B cell (primary cell): ENCODE results near the gene H2BK1. TPM values are rescaled to one million over a fixed set of nuclear protein-coding genes. Genes with fewer than 3 reads are reported as not detected.

Experiments
- ATAC-seq: fragments of 200-7000 bp; cut with Tn5 transposase; one replicate; pipeline ENCODE4 v1.10.0; 2021; ENCODE audit warnings: low read depth, mild to moderate bottlenecking, moderate number of reproducible peaks, moderate library complexity
- CTCF ChIA-PET: fragments of 350-600 bp; sonication (Branson Sonifier 250); formaldehyde crosslinking; loops from one replicate; lab custom pipeline; 2021; ENCODE audit warnings: antibody characterized with exemption, inconsistent platforms; lab: Charles Lee
- POLR2A ChIA-PET: fragments of 350-600 bp; sonication (Branson Sonifier 250); formaldehyde crosslinking; loops from one replicate; lab custom pipeline; 2021; ENCODE audit warnings: antibody characterized with exemption; lab: Charles Lee
- DNase-seq: peaks from one replicate; pipeline ENCODE4 v3.0.0; 2013
- H2AFZ ChIP-seq: 2 replicates; pipeline ENCODE4 v1.6.1; 2012; ENCODE audit warnings: mild to moderate bottlenecking, low read depth, low read length; ENCODE audit not compliant: insufficient read depth, poor library complexity, severe bottlenecking
- H3K27ac ChIP-seq, 2 donors: 1 replicate in 1 of 2; 2 replicates in 1 of 2; pipeline ENCODE4 v1.5.1; 2012 to 2013; ENCODE audit warnings: low read length in 2 of 2, mild to moderate bottlenecking in 2 of 2, moderate library complexity in 1 of 2
- H3K27me3 ChIP-seq, 4 experiments: fragments of 200-600 bp in 1 of 4; sonication (generic) in 1 of 4; replicated peaks in 1 of 4; 1 replicate in 2 of 4; 2 replicates in 2 of 4; pipeline versions ENCODE4 v1.6.1 to v1.7.0; 2013 to 2016; ENCODE audit warnings: low read length in 3 of 4, mild to moderate bottlenecking in 2 of 4, mixed read lengths in 1 of 4, moderate library complexity in 1 of 4; ENCODE audit not compliant: insufficient read depth in 4 of 4, control insufficient read depth in 3 of 4; ENCODE audit errors: control extremely low read depth in 1 of 4
- H3K36me3 ChIP-seq, 2 experiments: replicated peaks in 1 of 2; 1 replicate in 1 of 2; 2 replicates in 1 of 2; pipeline versions ENCODE4 v1.6.1 to v1.7.1; 2013; ENCODE audit warnings: low read length in 1 of 2; ENCODE audit not compliant: insufficient read depth in 2 of 2, control insufficient read depth in 1 of 2; ENCODE audit errors: control extremely low read depth in 1 of 2, extremely low read depth in 1 of 2
- H3K4me1 ChIP-seq, 2 donors: fragments of 200-600 bp in 1 of 2; sonication (generic) in 1 of 2; 1 replicate in 1 of 2; 2 replicates in 1 of 2; pipeline versions ENCODE4 v1.5.1 to v1.6.1; 2013 to 2017; ENCODE audit warnings: low read length in 2 of 2; ENCODE audit not compliant: control insufficient read depth in 2 of 2, insufficient read depth in 2 of 2
- H3K4me2 ChIP-seq: replicated peaks from 2 replicates; pipeline ENCODE3; 2012; ENCODE audit warnings: mild to moderate bottlenecking, low read depth, low read length; ENCODE audit not compliant: poor library complexity, severe bottlenecking
- H3K4me3 ChIP-seq, 5 experiments: fragments of 200-600 bp in 1 of 5; sonication (generic) in 1 of 5; 1 replicate in 3 of 5; 2 replicates in 2 of 5; pipeline versions ENCODE4 v1.5.1 to v1.7.0; 2011 to 2016; ENCODE audit warnings: low read length in 4 of 5, mild to moderate bottlenecking in 4 of 5, low read depth in 2 of 5, control low read depth in 1 of 5, moderate library complexity in 1 of 5; ENCODE audit not compliant: insufficient read depth in 1 of 5; ENCODE audit errors: control extremely low read depth in 1 of 5, extremely low read depth in 1 of 5
- H3K79me2 ChIP-seq: fragments of 200-600 bp; sonication (generic); one replicate; pipeline ENCODE4 v1.6.0; 2016; ENCODE audit warnings: low read length; ENCODE audit not compliant: control insufficient read depth, insufficient read depth
- H3K9ac ChIP-seq: fragments of 200-600 bp; sonication (generic); 2 replicates; pipeline ENCODE4 v1.6.1; 2017; ENCODE audit warnings: mild to moderate bottlenecking, low read length, moderate library complexity
- H3K9me3 ChIP-seq, 3 donors: one replicate each; pipeline versions ENCODE4 v1.6.1 to v1.7.1; 2013; ENCODE audit warnings: low read length in 2 of 3; ENCODE audit not compliant: control insufficient read depth in 2 of 3, insufficient read depth in 1 of 3; ENCODE audit errors: control extremely low read depth in 1 of 3
- H4K20me1 ChIP-seq: 2 replicates; pipeline ENCODE4 v1.6.0; 2012; ENCODE audit warnings: mild to moderate bottlenecking, low read length; ENCODE audit not compliant: insufficient read depth, control insufficient read depth, poor library complexity, severe bottlenecking
- H3K27ac Mint-ChIP-seq: one replicate; pipeline ENCODE4 v1.8.0; 2021; ENCODE audit warnings: mixed read lengths
- H3K27me3 Mint-ChIP-seq: one replicate; pipeline ENCODE4 v1.8.0; 2021; ENCODE audit warnings: mixed read lengths
- H3K4me1 Mint-ChIP-seq: one replicate; pipeline ENCODE4 v1.8.0; 2021; ENCODE audit warnings: mixed read lengths
- H3K4me3 Mint-ChIP-seq: one replicate; pipeline ENCODE4 v1.8.0; 2021; ENCODE audit warnings: mixed read lengths
- H3K9me3 Mint-ChIP-seq: one replicate; pipeline ENCODE4 v1.8.0; 2022; ENCODE audit warnings: mixed read lengths; ENCODE audit not compliant: insufficient read depth
- CTCF ChIP-seq: fragments of 200-600 bp; IDR thresholded peaks from one replicate; pipeline ENCODE4 v1.8.0; 2022; ENCODE audit warnings: antibody characterized with exemption, mild to moderate bottlenecking
- EZH2 ChIP-seq: IDR thresholded peaks from 2 replicates; pipeline ENCODE4 v1.6.1; 2012; ENCODE audit warnings: borderline replicate concordance, low read depth, mild to moderate bottlenecking, moderate library complexity, low read length; ENCODE audit not compliant: insufficient read depth, poor library complexity, severe bottlenecking
- WGBS: methylation state at CpG from one replicate; pipeline ENCODE4 v1.1.5; 2013; ENCODE audit warnings: missing lambda C conversion rate; ENCODE audit not compliant: insufficient coverage; 5-methylcytosine and 5-hydroxymethylcytosine counted together
- intact Hi-C: fragments of 100-400 bp; cut with micrococcal nuclease; formaldehyde crosslinking; loops from one replicate; pipeline ENCODE4 v1.10.0; 2022
- polyA plus RNA-seq: library from polyadenylated mRNA; depleted of rRNA; stranded (reverse); fragments of >200 nt; gene quantifications from 2 replicates; pipeline ENCODE4 v1.2.3, GENCODE V29; 2012
- total RNA-seq, 2 donors: library from RNA; stranded (reverse); fragments of 120-200 nt in 1 of 2; gene quantifications; 1 replicate in 1 of 2; 2 replicates in 1 of 2; pipeline versions ENCODE4 v1.2.3 to v1.2.4, GENCODE V29; 2013 to 2022

The H2BK1 gene
- total and polyA plus RNA-seq, 2 donors (not counting 1 experiment from before 2014, with no cell fraction given) = 4.2 TPM; not detected in 1

- peaks cover 32% of the 10 kb centered on the region for H3K27me3 Mint-ChIP-seq
- H3K79me2 ChIP-seq = no peaks in the 10 kb centered on the region
- peak within 1 kb of the TSS; percentile 98 for H3K4me2 ChIP-seq
- peak within 1 kb of the TSS; percentile 82 for H2AFZ ChIP-seq
- H3K9me3 Mint-ChIP-seq = no peaks in the 10 kb centered on the region
- peak within 1 kb of the TSS in 4 of 5 experiments; percentile 45 to 69 (median 54) for H3K4me3 ChIP-seq
- DNase-seq = peak; percentile 72
- ChIA-PET CTCF (interaction anchor here (0.7 kb wide), 1 partner anchor 84 kb away, joined by 3 read pairs; no protein-coding TSS in a partner anchor), POLR2A (interaction anchor here (0.5 to 0.7 kb wide), 3 partner anchors 164 to 1479 kb away, joined by 3 to 6 read pairs (median 5); no protein-coding TSS in a partner anchor)
- H3K4me1 Mint-ChIP-seq = peaks cover 53% of the 10 kb centered on the region
- H3K27ac ChIP-seq = no peak within 1 kb of the TSS
- H3K36me3 ChIP-seq = no peaks in the 10 kb centered on the region
- H3K4me1 ChIP-seq = peaks cover 45 to 53% of the 10 kb centered on the region in 2 donors
- no peak for TF ChIP-seq EZH2
- no peak for TF ChIP-seq CTCF
- peak; percentile 23 for ATAC-seq
- peak within 1 kb of the TSS; percentile 74 for H3K27ac Mint-ChIP-seq
- H3K9me3 ChIP-seq = peaks cover 0 to 19% (median 0%) of the 10 kb centered on the region in 3 donors
- intact Hi-C loops = loop anchor here (2.0 to 5.0 kb wide), 3 partner anchors 54 to 384 kb away; partner anchors contain the start of gene NUB1
- peaks cover 0 to 79% (median 30%) of the 10 kb centered on the region in 4 experiments for H3K27me3 ChIP-seq
- WGBS = 1% methylated on average over 66 of the region's 71 CpGs
- H4K20me1 ChIP-seq = no peaks in the 10 kb centered on the region
- H3K9ac ChIP-seq = peak within 1 kb of the TSS; percentile 61
- H3K4me3 Mint-ChIP-seq = peak within 1 kb of the TSS; percentile 86
These were observed 38.2 kb upstream of the H2BK1 start, which contains the start of gene SMARCD3 for GRCh38 chr7:151248346-151249033. SMARCD3 (minus strand) TSS chr7:151248694; CDS start chr7:151248562, 132 bp downstream.
